ENCODE results near the gene SLC39A12. TPM values are rescaled to one million over a fixed set of nuclear protein-coding genes. Genes with fewer than 3 reads are reported as not detected.

Gene SLC39A12
- polyA plus RNA-seq, 2 of the 4 experiments (the other 2 are of a cell fraction) = not detected

GRCh38 chr10:18043148-18044006 is 91.7 kb downstream of the SLC39A12 start:
- FAIRE-seq (no peak), ATAC-seq (no peak), DNase-seq (ENCODE audit: low read depth in 1 of 2, low spot score in 1 of 2) (no peak)
- Histone ChIP-seq H3K27ac (no peak overlapping the region), H3K4me2 (no peak overlapping the region), H3K4me1 (no peaks in the 10 kb centered on the region), H3K4me3 (no peak overlapping the region), H3K9me3 (no peaks in the 10 kb centered on the region)
- TF ChIP-seq BCL3 (IDR thresholded peaks at IDR 0.05) = no peak
- TF ChIP-seq E2F6 (IDR thresholded peaks at IDR 0.05; ENCODE audit: borderline replicate concordance, low read depth) = no peak
- TF ChIP-seq RCOR1 (IDR thresholded peaks at IDR 0.05; ENCODE audit: low read depth, low read length) = no peak
- TF ChIP-seq CTCF (IDR thresholded peaks at IDR 0.05) = no peak
- TF ChIP-seq NPAS2 (CRISPR knock-in tag; IDR thresholded peaks at IDR 0.05; ENCODE audit: borderline replicate concordance) = no peak
- no peak for TF ChIP-seq JUNB (IDR thresholded peaks at IDR 0.05)
- no peak for TF ChIP-seq TFCP2L1 (CRISPR knock-in tag; IDR thresholded peaks at IDR 0.05)
- no peak for TF ChIP-seq ELK1 (IDR thresholded peaks at IDR 0.05; ENCODE audit: low read depth, low read length)
- TF ChIP-seq KDM1A (IDR thresholded peaks at IDR 0.05; ENCODE audit: low read depth) = no peak
- no peak for TF ChIP-seq CBX8 (IDR thresholded peaks at IDR 0.05)
- TF ChIP-seq MAFK (IDR thresholded peaks at IDR 0.05; ENCODE audit: partially characterized antibody) = no peak
- WGBS (ENCODE audit: missing lambda C conversion rate) = 24% methylated on average over 4 of the region's 4 CpGs
- POLR2A ChIA-PET = no interaction called here
- CTCF ChIA-PET = no interaction called here

GRCh38 chr10:18044976-18045720 is 93.4 kb downstream of the SLC39A12 start:
- POLR2A ChIA-PET = no interaction called here

More at GRCh38 chr10:18044976-18045720, 93.4 kb downstream of the SLC39A12 start:
- no peaks in the 10 kb centered on the region for H3K9me3 ChIP-seq
- TF ChIP-seq TP53 (CRISPR knock-in tag; IDR thresholded peaks at IDR 0.05) (no peak), CHD4 (IDR thresholded peaks at IDR 0.05; ENCODE audit: borderline replicate concordance) (no peak), BCL3 (IDR thresholded peaks at IDR 0.05) (no peak), SREBF2 (IDR thresholded peaks at IDR 0.05) (no peak), ZSCAN20 (CRISPR knock-in tag; IDR thresholded peaks at IDR 0.05) (no peak), SMC3 (IDR thresholded peaks at IDR 0.05) (no peak), HMGXB4 (CRISPR knock-in tag; IDR thresholded peaks at IDR 0.05; ENCODE audit: borderline replicate concordance) (no peak), FOSL2 (IDR thresholded peaks at IDR 0.05) (no peak), FOSL2 (CRISPR knock-in tag; IDR thresholded peaks at IDR 0.05) (no peak), FOSB (CRISPR knock-in tag; IDR thresholded peaks at IDR 0.05) (no peak), MAZ (IDR thresholded peaks at IDR 0.05; ENCODE audit: borderline replicate concordance, low read depth, low read length) (no peak), POLR2AphosphoS2 (conservative IDR thresholded peaks at IDR 0.05; ENCODE audit: low read length) (no peak), RNF2 (IDR thresholded peaks at IDR 0.05; ENCODE audit: borderline replicate concordance, low read depth) (no peak), KDM5A (IDR thresholded peaks at IDR 0.05) (no peak), HOXA7 (CRISPR knock-in tag; IDR thresholded peaks at IDR 0.05) (no peak), ZC3H11A (IDR thresholded peaks at IDR 0.05) (no peak), CBX2 (IDR thresholded peaks at IDR 0.05; ENCODE audit: borderline replicate concordance, low read depth) (no peak)
- WGBS (ENCODE audit: missing lambda C conversion rate) = 20% methylated on average over 8 of the region's 8 CpGs
- no peak overlapping the region for H3K4me2 ChIP-seq
- no peak for ATAC-seq
- H3K27ac ChIP-seq = no peak overlapping the region
- CTCF ChIA-PET = interaction anchor here (0.6 to 0.8 kb wide), 2 partner anchors 60 to 543 kb away, joined by 3 to 6 read pairs; no protein-coding TSS in a partner anchor
- FAIRE-seq = no peak
- no peaks in the 10 kb centered on the region for H3K4me1 ChIP-seq
- no peak for DNase-seq (ENCODE audit: low read depth in 1 of 2, low spot score in 1 of 2)
- H3K4me3 ChIP-seq = no peak overlapping the region

Measured in A549 (cell line).